Limb (tissue), 2 donors: ENCODE results near the gene DCST1.

Experiments
- DNase-seq, 2 donors: peaks; one replicate each; pipeline ENCODE4 v3.0.0-alpha.2; 2016; ENCODE audit errors: extremely low spot score in 2 of 2

Gene DCST1

GRCh38 chr1:155085504-155086127, 52.0 kb downstream of the DCST1 start:
- DNase-seq = peak in 1 of 2 donors; percentile 65

GRCh38 chr1:155086128-155086741, 52.6 kb downstream of the DCST1 start:
- peak in 1 of 2 donors; percentile 89 for DNase-seq

DNA sequence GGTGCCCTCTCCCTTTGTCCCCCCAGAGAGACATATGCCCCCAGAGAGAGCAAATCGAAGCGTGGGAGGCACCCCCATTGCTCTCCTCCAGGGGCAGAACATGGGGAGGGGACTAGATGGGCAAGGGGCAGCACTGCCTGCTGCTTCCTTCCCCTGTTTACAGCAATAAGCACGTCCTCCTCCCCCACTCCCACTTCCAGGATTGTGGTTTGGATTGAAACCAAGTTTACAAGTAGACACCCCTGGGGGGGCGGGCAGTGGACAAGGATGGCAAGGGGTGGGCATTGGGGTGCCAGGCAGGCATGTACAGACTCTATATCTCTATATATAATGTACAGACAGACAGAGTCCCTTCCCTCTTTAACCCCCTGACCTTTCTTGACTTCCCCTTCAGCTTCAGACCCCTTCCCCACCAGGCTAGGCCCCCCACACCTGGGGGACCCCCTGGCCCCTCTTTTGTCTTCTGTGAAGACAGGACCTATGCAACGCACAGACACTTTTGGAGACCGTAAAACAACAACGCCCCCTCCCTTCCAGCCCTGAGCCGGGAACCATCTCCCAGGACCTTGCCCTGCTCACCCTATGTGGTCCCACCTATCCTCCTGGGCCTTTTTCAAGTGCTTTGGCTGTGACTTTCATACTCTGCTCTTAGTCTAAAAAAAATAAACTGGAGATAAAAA, 53.4 kb downstream of the DCST1 start:
- DNase-seq = no peak

DNA sequence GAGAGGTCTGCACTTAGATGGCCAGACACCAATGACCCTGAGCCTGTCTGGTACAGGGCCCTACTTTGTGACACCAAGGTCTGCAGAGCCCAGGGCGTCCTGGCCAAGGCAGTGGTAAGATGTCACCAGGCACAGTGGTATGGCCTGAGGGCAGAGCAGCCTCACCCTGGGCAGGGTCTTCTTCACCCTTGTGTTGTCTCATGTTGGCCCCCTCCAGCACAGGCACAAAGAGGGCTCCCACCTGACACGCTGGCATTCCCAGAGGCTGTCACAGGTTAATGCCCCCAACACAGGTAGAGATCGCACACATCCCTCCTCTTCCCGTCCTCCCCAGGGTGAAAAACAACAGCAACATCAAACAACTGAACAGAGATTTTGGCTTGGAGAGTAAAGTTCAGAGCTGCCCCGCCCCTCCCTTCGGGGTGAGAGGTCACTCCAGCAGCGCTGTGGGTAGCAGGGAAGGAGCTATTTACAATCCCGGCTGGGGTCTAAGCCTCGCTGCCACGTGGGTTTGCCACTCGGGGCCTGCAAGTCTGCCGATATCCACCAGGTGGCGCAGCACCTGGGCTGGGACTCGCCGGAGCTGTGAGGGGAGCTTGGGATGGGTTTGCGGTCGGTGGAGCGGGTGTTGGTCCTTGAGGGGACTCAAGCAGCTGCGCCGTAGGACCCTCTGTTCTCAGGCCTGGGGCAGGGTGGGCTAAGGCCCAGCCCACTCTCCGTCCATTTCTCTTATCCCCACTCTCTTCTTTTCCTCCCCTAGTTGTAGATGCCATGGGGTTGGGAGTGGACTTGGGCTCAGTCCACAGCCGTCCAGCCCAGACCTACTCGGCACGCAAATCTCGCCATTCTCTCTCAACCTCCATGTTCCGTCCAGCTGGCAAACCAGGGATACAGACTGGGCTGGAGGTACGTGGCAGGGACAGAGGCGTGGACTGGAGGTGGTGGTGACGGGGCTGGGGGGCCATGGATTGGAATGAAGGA, 57.7 kb downstream of the DCST1 start:
- peak; percentile 66 to 91 for DNase-seq

- no peak for DNase-seq
These were observed 58.5 kb downstream of the DCST1 start for GRCh38 chr1:155092131-155092530.

DNA sequence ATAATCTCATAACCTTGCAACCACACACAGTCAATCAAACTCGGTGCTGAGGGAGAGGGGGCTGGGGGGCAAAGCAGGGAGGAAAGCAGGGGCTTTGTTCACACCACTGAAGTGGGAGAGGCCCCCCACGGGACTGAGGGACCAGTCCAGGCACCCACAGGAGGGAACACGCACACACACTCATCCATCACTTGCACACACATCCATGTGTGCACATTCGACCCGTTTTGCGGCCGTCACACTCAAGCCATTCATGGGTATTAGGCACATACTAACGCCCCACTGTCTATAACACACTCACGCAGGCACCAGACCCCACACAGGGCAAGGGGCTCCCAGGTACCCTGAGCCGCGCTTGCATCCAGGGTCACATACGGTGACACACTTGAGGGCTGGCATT, 59.0 kb downstream of the DCST1 start:
- DNase-seq = no peak

- peak; percentile 66 to 81 for DNase-seq
These were observed 60.4 kb downstream of the DCST1 start for GRCh38 chr1:155093911-155094621.

- DNase-seq = no peak
These were observed 61.0 kb downstream of the DCST1 start for GRCh38 chr1:155094622-155094948.

- no peak for DNase-seq
These were observed 65.7 kb downstream of the DCST1 start for GRCh38 chr1:155099331-155099730.
